Measurements from ENCODE around the gene ZC3H18. TPM values are rescaled to one million over a fixed set of nuclear protein-coding genes. Genes with fewer than 3 reads are reported as not detected.
A peak's percentile ranks its signal among the peaks of the same experiment; 100 is the strongest.

The ZC3H18 gene
- total RNA-seq, 3 donors from 2014 or later = 37.4 to 54.8 (median 48.1) TPM

GRCh38 chr16:88630433-88630832 is 60.2 kb downstream of the ZC3H18 start:
- Histone ChIP-seq H3K9me3 (no peaks in the 10 kb centered on the region), H3K4me3 (no peak overlapping the region), H3K36me3 (ENCODE audit: low read depth) (no peaks in the 10 kb centered on the region), H3K4me1 (ENCODE audit: low read depth) (peaks cover 10% of the 10 kb centered on the region)
- ATAC-seq (no peak), DNase-seq (no peak)
- intact Hi-C loops (cut with DNase I, micrococcal nuclease) = no loop called here
- no peak for TF ChIP-seq CTCF (IDR thresholded peaks at IDR 0.05)

- no peak for ATAC-seq
- no peak for DNase-seq
- intact Hi-C loops (cut with DNase I, micrococcal nuclease) = no loop called here
- no peaks in the 10 kb centered on the region for H3K36me3 ChIP-seq (ENCODE audit: low read depth)
- TF ChIP-seq CTCF (IDR thresholded peaks at IDR 0.05) = no peak
- no peaks in the 10 kb centered on the region for H3K9me3 ChIP-seq
- H3K4me3 ChIP-seq = no peak overlapping the region
- peaks cover 10% of the 10 kb centered on the region for H3K4me1 ChIP-seq (ENCODE audit: low read depth)
These were observed 60.7 kb downstream of the ZC3H18 start for GRCh38 chr16:88630941-88631340.

- TF ChIP-seq CTCF (IDR thresholded peaks at IDR 0.05) = no peak
- ATAC-seq = no peak
- H3K4me1 ChIP-seq (ENCODE audit: low read depth) = peaks cover 10% of the 10 kb centered on the region
- no peak for DNase-seq
- no peaks in the 10 kb centered on the region for H3K9me3 ChIP-seq
- H3K36me3 ChIP-seq (ENCODE audit: low read depth) = no peaks in the 10 kb centered on the region
- intact Hi-C loops (cut with DNase I, micrococcal nuclease) = no loop called here
- no peak overlapping the region for H3K4me3 ChIP-seq
These were observed 61.2 kb downstream of the ZC3H18 start for GRCh38 chr16:88631384-88631783.

- intact Hi-C loops (cut with DNase I, micrococcal nuclease) = no loop called here
- H3K36me3 ChIP-seq (ENCODE audit: low read depth) = no peaks in the 10 kb centered on the region
- no peak for TF ChIP-seq CTCF (IDR thresholded peaks at IDR 0.05)
These were observed 61.9 kb downstream of the ZC3H18 start for GRCh38 chr16:88631920-88632586.

GRCh38 chr16:88632587-88632930 is 62.4 kb downstream of the ZC3H18 start:
- Histone ChIP-seq H3K4me3 (no peak overlapping the region), H3K4me1 (ENCODE audit: low read depth) (peaks cover 10% of the 10 kb centered on the region), H3K9me3 (no peaks in the 10 kb centered on the region), H3K36me3 (ENCODE audit: low read depth) (no peaks in the 10 kb centered on the region)
- intact Hi-C loops (cut with DNase I, micrococcal nuclease) = no loop called here
- TF ChIP-seq CTCF (IDR thresholded peaks at IDR 0.05) = no peak
- DNase-seq (no peak), ATAC-seq (no peak)

More at GRCh38 chr16:88631920-88632586, 61.9 kb downstream of the ZC3H18 start:
- H3K4me1 ChIP-seq (ENCODE audit: low read depth) = peaks cover 10% of the 10 kb centered on the region
- H3K9me3 ChIP-seq = no peaks in the 10 kb centered on the region
- DNase-seq (peak in 1 of 3 donors; percentile 48), ATAC-seq (no peak)
- H3K4me3 ChIP-seq = no peak overlapping the region
